MG63 (cell line): ENCODE data around the gene PSMA3. TPM values are rescaled to one million over a fixed set of nuclear protein-coding genes. Genes with fewer than 3 reads are reported as not detected.
"Not testable (repeated sequence)": the region's sequence is repeated elsewhere in the genome, so short reads cannot be mapped to it uniquely, and the experiment has no call there.

ENCODE experiments used
- DNase-seq: peaks from one replicate; pipeline ENCODE4 v3.0.0-alpha.2; 2020
- H3K27me3 ChIP-seq: fragments of 250-450 bp; sonication (Bioruptor Pico); 2 replicates; pipeline ENCODE4 v1.5.1; 2020; ENCODE audit warnings: mild to moderate bottlenecking, moderate library complexity
- H3K36me3 ChIP-seq: fragments of 250-450 bp; sonication (Bioruptor Pico); 2 replicates; pipeline ENCODE4 v1.5.1; 2020; ENCODE audit warnings: mild to moderate bottlenecking, moderate library complexity
- H3K4me3 ChIP-seq: fragments of 250-450 bp; sonication (Bioruptor Pico); 2 replicates; pipeline ENCODE4 v1.5.1; 2020; ENCODE audit warnings: mild to moderate bottlenecking, moderate library complexity
- H3K9me3 ChIP-seq: fragments of 250-450 bp; sonication (Bioruptor Pico); 2 replicates; pipeline ENCODE4 v1.5.1; 2020; ENCODE audit warnings: mild to moderate bottlenecking, moderate library complexity
- total RNA-seq: library from RNA; depleted of rRNA; stranded (reverse); fragments of >200 nt; shearing (Covaris generic); gene quantifications from 2 replicates; pipeline ENCODE4 v1.2.3, GENCODE V29; 2014; ENCODE audit warnings: low replicate concordance

The PSMA3 gene
- total RNA-seq, 1 experiment from 2014 or later = 96.6 TPM

GRCh38 chr14:58249611-58250010 lies 5.0 kb downstream of the PSMA3 start:
- Histone ChIP-seq H3K36me3 (peaks cover 43% of the 10 kb centered on the region), H3K27me3 (no peaks in the 10 kb centered on the region), H3K9me3 (no peaks in the 10 kb centered on the region; the same call in 1 of the 2 replicates), H3K4me3 (no peak overlapping the region)
- DNase-seq = no peak

GRCh38 chr14:58258156-58258555 lies 13.5 kb downstream of the PSMA3 start:
- Histone ChIP-seq H3K36me3 (peaks cover 43% of the 10 kb centered on the region), H3K9me3 (no peaks in the 10 kb centered on the region), H3K27me3 (no peaks in the 10 kb centered on the region), H3K4me3 (no peak overlapping the region)
- no peak for DNase-seq

GRCh38 chr14:58262005-58262404 lies 17.4 kb downstream of the PSMA3 start:
- H3K27me3 ChIP-seq, H3K4me3 ChIP-seq, H3K9me3 ChIP-seq, DNase-seq: not testable (repeated sequence)
- H3K36me3 ChIP-seq = peaks cover 55% of the 10 kb centered on the region

DNA sequence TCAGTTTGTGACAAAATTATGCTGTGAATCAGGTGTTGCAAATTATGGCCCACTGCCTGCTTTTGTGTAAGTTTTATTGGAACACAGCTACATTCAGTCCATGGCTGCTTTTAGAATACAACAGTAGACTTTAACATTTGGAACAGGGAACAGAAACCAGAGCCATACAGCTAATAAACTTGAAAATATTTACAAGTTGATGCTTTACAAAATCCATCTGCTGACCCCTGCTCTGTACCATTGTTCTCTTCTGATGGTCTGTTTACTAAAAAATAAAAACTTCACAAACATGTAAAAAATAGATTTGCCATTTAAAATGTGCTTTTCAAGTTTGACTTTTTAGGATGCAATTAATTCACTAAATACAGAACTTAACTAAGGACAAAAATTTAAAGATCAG lies 20.8 kb downstream of the PSMA3 start:
- Histone ChIP-seq H3K4me3 (no peak overlapping the region), H3K36me3 (peaks cover 60% of the 10 kb centered on the region), H3K9me3 (no peaks in the 10 kb centered on the region), H3K27me3 (no peaks in the 10 kb centered on the region)
- DNase-seq = no peak

DNA sequence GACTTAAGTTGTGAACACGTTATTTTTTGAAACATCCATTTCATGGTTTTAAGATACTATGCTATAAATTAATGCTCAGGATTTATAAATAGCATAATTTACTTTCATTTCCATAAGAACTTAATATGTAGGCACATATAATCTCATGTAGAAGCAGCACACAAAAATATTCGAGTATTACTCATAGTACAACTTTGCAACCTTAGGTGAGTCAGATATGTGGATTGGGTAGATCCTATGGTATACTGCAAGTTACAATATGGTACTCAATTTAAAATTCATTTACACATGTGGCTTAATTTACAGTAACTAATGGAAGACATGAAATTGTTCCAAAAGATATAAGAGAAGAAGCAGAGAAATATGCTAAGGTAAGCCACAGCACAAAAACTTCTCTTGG lies 26.0 kb downstream of the PSMA3 start:
- DNase-seq = no peak
- Histone ChIP-seq H3K9me3 (no peaks in the 10 kb centered on the region), H3K36me3 (peaks cover 62% of the 10 kb centered on the region), H3K4me3 (no peak overlapping the region), H3K27me3 (no peaks in the 10 kb centered on the region)

DNA sequence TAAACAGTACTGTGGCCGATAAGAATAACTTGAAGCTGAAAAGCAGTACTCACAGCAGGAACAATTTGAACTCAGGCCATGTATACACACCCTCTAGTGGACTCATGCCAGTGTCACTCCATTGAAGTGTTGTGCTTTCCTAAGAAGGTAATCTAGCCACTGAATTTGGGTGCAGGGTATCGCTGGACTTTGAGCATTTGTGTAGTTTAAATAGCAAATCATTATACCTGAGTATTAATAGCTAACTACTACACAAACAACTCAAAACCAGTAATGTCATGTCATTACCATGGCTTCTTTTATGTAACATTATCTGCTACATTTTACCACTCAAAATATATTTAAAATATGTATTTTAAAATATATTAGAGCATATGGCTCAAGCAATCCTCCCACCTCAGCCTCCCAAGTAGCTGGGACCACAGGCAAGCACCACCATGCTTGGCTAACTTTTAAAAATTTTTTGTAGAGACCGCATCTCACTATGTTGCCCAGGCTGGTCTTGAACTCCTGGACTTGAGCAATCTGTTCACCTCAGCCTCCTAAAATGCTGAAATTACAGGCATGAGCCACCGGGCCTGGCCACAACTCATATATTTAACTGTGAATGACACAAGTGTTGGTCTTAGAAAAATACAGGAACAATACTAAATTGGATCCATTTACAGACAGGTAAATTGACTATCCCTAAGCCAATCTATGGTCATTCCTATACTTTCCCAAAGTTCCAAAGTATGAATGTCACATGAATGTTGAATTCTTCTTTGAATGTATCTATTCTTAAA lies 28.1 kb downstream of the PSMA3 start:
- no peak for DNase-seq
- Histone ChIP-seq H3K27me3 (no peaks in the 10 kb centered on the region), H3K9me3 (no peaks in the 10 kb centered on the region), H3K36me3 (peaks cover 45% of the 10 kb centered on the region), H3K4me3 (no peak overlapping the region)

DNA sequence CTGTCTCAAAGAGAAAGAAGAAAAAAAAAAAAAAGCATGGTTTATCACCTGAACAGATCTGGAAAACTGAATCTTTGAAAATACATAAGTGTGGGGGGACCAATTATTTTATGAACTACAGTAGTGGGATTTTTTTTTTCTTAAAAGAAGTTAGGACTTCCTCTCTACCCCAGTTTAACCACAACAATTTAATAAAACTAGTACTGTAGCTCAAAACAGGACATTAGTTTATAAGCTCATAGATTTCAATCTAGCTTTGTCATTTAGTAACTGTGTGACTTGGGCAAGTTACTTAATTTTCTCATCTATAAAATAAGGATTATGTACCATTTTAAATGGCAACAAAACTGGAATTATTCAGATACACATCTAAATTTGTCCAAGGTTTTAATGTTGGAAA lies 30.2 kb downstream of the PSMA3 start:
- Histone ChIP-seq H3K27me3 (no peaks in the 10 kb centered on the region), H3K9me3 (no peaks in the 10 kb centered on the region), H3K36me3 (peaks cover 34% of the 10 kb centered on the region), H3K4me3 (no peak overlapping the region)
- no peak for DNase-seq

GRCh38 chr14:58275527-58276190 lies 31.0 kb downstream of the PSMA3 start:
- Histone ChIP-seq H3K4me3 (no peak overlapping the region), H3K27me3 (no peaks in the 10 kb centered on the region), H3K9me3 (no peaks in the 10 kb centered on the region), H3K36me3 (peaks cover 29% of the 10 kb centered on the region)
- DNase-seq = no peak

DNA sequence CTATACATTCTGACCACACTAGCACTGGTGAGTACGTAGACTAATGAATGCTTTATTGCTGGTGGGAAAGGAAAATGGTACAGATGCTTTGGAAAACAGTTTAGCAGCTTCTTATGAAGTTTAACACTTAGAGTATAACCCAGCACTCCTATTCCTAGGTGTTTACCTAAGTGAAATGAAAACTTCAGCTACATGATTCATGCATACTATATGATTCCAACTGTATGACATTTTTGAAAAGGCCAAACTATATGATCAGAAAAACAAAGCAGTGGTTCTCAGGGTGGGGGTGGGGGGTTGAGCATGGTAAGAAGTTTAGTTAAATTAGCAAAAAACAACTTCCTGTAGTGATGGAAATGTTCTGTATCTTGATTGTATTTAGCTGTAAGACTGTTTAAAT lies 31.6 kb downstream of the PSMA3 start:
- no peak for DNase-seq
- H3K36me3 ChIP-seq = peaks cover 29% of the 10 kb centered on the region
- no peak overlapping the region for H3K4me3 ChIP-seq
- no peaks in the 10 kb centered on the region for H3K27me3 ChIP-seq
- no peaks in the 10 kb centered on the region for H3K9me3 ChIP-seq

DNA sequence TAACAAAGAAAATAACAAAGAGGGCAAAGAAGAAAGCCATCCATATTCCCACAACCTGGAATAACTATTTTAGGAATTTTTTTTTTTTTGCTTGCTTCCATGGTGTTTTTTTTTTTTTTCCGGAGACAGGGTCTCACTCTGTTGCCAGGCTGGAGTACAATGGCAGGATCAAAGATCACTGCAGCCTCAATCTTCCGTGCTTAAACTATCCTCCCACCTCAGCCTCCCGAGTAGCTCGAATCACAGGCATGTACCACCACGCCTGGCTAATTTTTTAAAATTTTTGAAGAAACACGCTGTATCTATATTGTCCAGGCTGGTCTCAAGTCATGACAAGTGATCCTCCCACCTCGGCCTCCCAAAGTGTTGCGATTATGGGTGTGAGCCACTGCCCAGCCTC lies 33.5 kb downstream of the PSMA3 start:
- Histone ChIP-seq H3K4me3 (no peak overlapping the region), H3K9me3 (no peaks in the 10 kb centered on the region), H3K36me3 (peaks cover 21% of the 10 kb centered on the region), H3K27me3 (no peaks in the 10 kb centered on the region)
- no peak for DNase-seq

- DNase-seq = peak; percentile 52
- H3K9me3 ChIP-seq = no peaks in the 10 kb centered on the region
- no peak overlapping the region for H3K4me3 ChIP-seq
- H3K27me3 ChIP-seq = no peaks in the 10 kb centered on the region
- H3K36me3 ChIP-seq = peaks cover 37% of the 10 kb centered on the region
Observed at GRCh38 chr14:58280954-58281787, 36.5 kb downstream of the PSMA3 start.

DNA sequence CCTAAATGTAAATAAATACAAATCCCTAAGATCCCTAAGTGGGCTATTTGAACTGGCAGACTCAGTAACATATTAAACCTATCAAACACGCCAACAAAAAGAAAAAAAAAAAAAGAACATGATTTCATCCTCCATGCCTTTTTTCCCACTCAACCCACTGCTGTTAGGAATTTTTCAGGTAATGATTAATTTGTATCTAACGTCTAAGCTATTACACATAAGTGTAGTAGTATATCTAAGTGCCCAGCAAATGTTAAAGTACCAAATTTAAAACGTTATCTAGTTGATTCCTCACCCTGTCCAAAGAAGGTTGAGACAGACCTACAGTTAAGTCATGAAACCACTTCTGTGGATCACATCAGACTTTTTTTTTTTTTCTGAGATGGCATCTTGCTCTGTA lies 37.3 kb downstream of the PSMA3 start:
- H3K36me3 ChIP-seq = peaks cover 37% of the 10 kb centered on the region
- H3K27me3 ChIP-seq = no peaks in the 10 kb centered on the region
- H3K9me3 ChIP-seq = no peaks in the 10 kb centered on the region
- no peak overlapping the region for H3K4me3 ChIP-seq
- DNase-seq = no peak

- Histone ChIP-seq H3K9me3 (no peaks in the 10 kb centered on the region), H3K4me3 (no peak overlapping the region), H3K27me3 (no peaks in the 10 kb centered on the region), H3K36me3 (peaks cover 43% of the 10 kb centered on the region)
- no peak for DNase-seq
Observed at GRCh38 chr14:58282925-58283593, 38.4 kb downstream of the PSMA3 start.

- Histone ChIP-seq H3K36me3 (peaks cover 47% of the 10 kb centered on the region), H3K9me3 (no peaks in the 10 kb centered on the region)
- DNase-seq = no peak
Observed at GRCh38 chr14:58283730-58284129, 39.1 kb downstream of the PSMA3 start.

DNA sequence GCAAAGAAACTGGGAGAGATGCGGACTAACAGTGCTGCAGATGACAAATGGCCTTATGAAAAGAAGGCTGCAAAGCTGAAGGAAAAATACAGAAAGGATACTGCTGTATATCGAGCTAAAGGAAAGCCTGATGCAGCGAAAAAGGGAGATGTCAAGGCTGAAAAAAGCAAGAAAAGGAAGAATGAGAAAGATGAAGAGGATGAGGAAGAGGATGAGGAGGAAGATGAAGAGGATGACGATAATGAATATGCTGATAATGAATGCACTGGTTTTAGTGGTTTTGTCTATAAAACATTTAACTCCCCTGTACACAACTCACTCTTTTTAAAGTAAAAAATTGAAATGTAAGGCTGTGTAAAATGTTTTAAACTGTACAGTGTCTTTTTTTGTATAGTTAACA lies 40.5 kb downstream of the PSMA3 start:
- no peaks in the 10 kb centered on the region for H3K27me3 ChIP-seq
- no peak overlapping the region for H3K4me3 ChIP-seq
- peaks cover 55% of the 10 kb centered on the region for H3K36me3 ChIP-seq
- DNase-seq = no peak
- H3K9me3 ChIP-seq = no peaks in the 10 kb centered on the region

More at GRCh38 chr14:58283730-58284129, 39.1 kb downstream of the PSMA3 start:
- Histone ChIP-seq H3K27me3 (no peaks in the 10 kb centered on the region), H3K4me3 (no peak overlapping the region)

GRCh38 chr14:58287607-58288042 lies 43.0 kb downstream of the PSMA3 start:
- no peak for DNase-seq
- Histone ChIP-seq H3K27me3 (no peaks in the 10 kb centered on the region), H3K4me3 (no peak overlapping the region), H3K9me3 (no peaks in the 10 kb centered on the region), H3K36me3 (peaks cover 66% of the 10 kb centered on the region)
